Mucosa of rectum (tissue), 2 donors: ENCODE data around the gene MCUR1.
"Not testable (repeated sequence)": the region's sequence is repeated elsewhere in the genome, so short reads cannot be mapped to it uniquely, and the experiment has no call there.

Source experiments
- H3K27ac ChIP-seq, 2 donors: one replicate each; pipeline ENCODE4 v1.7.0; 2013; ENCODE audit warnings: inconsistent platforms in 2 of 2, low read depth in 2 of 2, low read length in 2 of 2
- H3K27me3 ChIP-seq, 2 donors: one replicate each; pipeline ENCODE4 v1.7.0; 2013; ENCODE audit warnings: low read length in 2 of 2; ENCODE audit not compliant: control insufficient read depth in 2 of 2, insufficient read depth in 2 of 2
- H3K36me3 ChIP-seq, 2 donors: one replicate each; pipeline ENCODE4 v1.7.0; 2013; ENCODE audit warnings: low read length in 2 of 2; ENCODE audit not compliant: control insufficient read depth in 2 of 2, insufficient read depth in 2 of 2
- H3K4me1 ChIP-seq, 2 donors: one replicate each; pipeline ENCODE4 v1.7.0; 2013; ENCODE audit warnings: low read length in 2 of 2, mild to moderate bottlenecking in 1 of 2; ENCODE audit not compliant: control insufficient read depth in 2 of 2, insufficient read depth in 2 of 2
- H3K4me3 ChIP-seq, 2 donors: one replicate each; pipeline ENCODE4 v1.7.0; 2013; ENCODE audit warnings: low read length in 2 of 2
- H3K9ac ChIP-seq, 2 donors: one replicate each; pipeline ENCODE4 v1.7.0; 2013; ENCODE audit warnings: low read length in 2 of 2, low read depth in 1 of 2, mild to moderate bottlenecking in 1 of 2
- H3K9me3 ChIP-seq, 2 donors: one replicate each; pipeline ENCODE4 v1.7.0; 2013; ENCODE audit warnings: low read length in 2 of 2; ENCODE audit not compliant: control insufficient read depth in 2 of 2
- donor health status: healthy.
- donor health status: Normal muscosa, but diverticular disease.

Gene MCUR1

GRCh38 chr6:13788820-13789219, 25.5 kb downstream of the MCUR1 start:
- Histone ChIP-seq H3K4me3 (no peak overlapping the region), H3K27ac (no peak overlapping the region), H3K4me1 (no peaks in the 10 kb centered on the region), H3K36me3 (peaks cover 18 to 33% of the 10 kb centered on the region in 2 donors), H3K9ac (no peak overlapping the region), H3K27me3 (no peaks in the 10 kb centered on the region), H3K9me3 (no peaks in the 10 kb centered on the region)

- H3K27ac ChIP-seq: no peak overlapping the region
- H3K27me3 ChIP-seq: no peaks in the 10 kb centered on the region
- H3K4me3 ChIP-seq: no peak overlapping the region
- peaks cover 16 to 23% of the 10 kb centered on the region in 2 donors for H3K36me3 ChIP-seq
- no peaks in the 10 kb centered on the region for H3K9me3 ChIP-seq
- no peaks in the 10 kb centered on the region for H3K4me1 ChIP-seq
- H3K9ac ChIP-seq: no peak overlapping the region
Observed at GRCh38 chr6:13787137-13787536, 27.2 kb downstream of the MCUR1 start.

- not testable (repeated sequence) for H3K4me3 ChIP-seq, H3K4me1 ChIP-seq, H3K27ac ChIP-seq, H3K27me3 ChIP-seq, H3K9ac ChIP-seq, H3K9me3 ChIP-seq, H3K36me3 ChIP-seq
Observed at GRCh38 chr6:13780162-13780561, 34.2 kb downstream of the MCUR1 start.

- H3K27ac ChIP-seq: no peak overlapping the region
- H3K4me1 ChIP-seq: no peaks in the 10 kb centered on the region
- H3K9me3 ChIP-seq: no peaks in the 10 kb centered on the region
- no peak overlapping the region for H3K9ac ChIP-seq
- H3K36me3 ChIP-seq: no peaks in the 10 kb centered on the region
- H3K27me3 ChIP-seq: no peaks in the 10 kb centered on the region
- H3K4me3 ChIP-seq: no peak overlapping the region
Observed at GRCh38 chr6:13778028-13778427, 36.3 kb downstream of the MCUR1 start.

- no peaks in the 10 kb centered on the region for H3K9me3 ChIP-seq
- no peaks in the 10 kb centered on the region for H3K36me3 ChIP-seq
- H3K4me3 ChIP-seq: no peak overlapping the region
Observed at GRCh38 chr6:13776602-13777001, 37.8 kb downstream of the MCUR1 start.

GRCh38 chr6:13775466-13775865, 38.9 kb downstream of the MCUR1 start:
- H3K36me3 ChIP-seq, H3K9ac ChIP-seq, H3K27me3 ChIP-seq, H3K4me3 ChIP-seq, H3K9me3 ChIP-seq, H3K4me1 ChIP-seq, H3K27ac ChIP-seq: not testable (repeated sequence)

More at GRCh38 chr6:13776602-13777001, 37.8 kb downstream of the MCUR1 start:
- Histone ChIP-seq H3K27ac (no peak overlapping the region), H3K9ac (no peak overlapping the region), H3K27me3 (no peaks in the 10 kb centered on the region), H3K4me1 (no peaks in the 10 kb centered on the region)

- H3K27me3 ChIP-seq, H3K36me3 ChIP-seq, H3K9ac ChIP-seq, H3K9me3 ChIP-seq, H3K4me3 ChIP-seq, H3K4me1 ChIP-seq, H3K27ac ChIP-seq: not testable (repeated sequence)
Observed at GRCh38 chr6:13772358-13773030, 41.9 kb downstream of the MCUR1 start.

- Histone ChIP-seq H3K4me1 (no peaks in the 10 kb centered on the region), H3K9ac (no peak overlapping the region), H3K4me3 (no peak overlapping the region), H3K27ac (no peak overlapping the region), H3K27me3 (no peaks in the 10 kb centered on the region), H3K9me3 (no peaks in the 10 kb centered on the region), H3K36me3 (no peaks in the 10 kb centered on the region)
Observed at GRCh38 chr6:13769655-13770053, 44.7 kb downstream of the MCUR1 start.

- no peak overlapping the region for H3K27ac ChIP-seq
Observed at GRCh38 chr6:13769034-13769654, 45.2 kb downstream of the MCUR1 start.

GRCh38 chr6:13767121-13767808, 47.1 kb downstream of the MCUR1 start:
- peak overlapping the region in 1 of 2 donors; percentile 56 for H3K4me3 ChIP-seq
- no peaks in the 10 kb centered on the region for H3K36me3 ChIP-seq
- H3K9me3 ChIP-seq: no peaks in the 10 kb centered on the region
- H3K9ac ChIP-seq: no peak overlapping the region
- peaks cover 0 to 3% of the 10 kb centered on the region in 2 donors for H3K4me1 ChIP-seq
- H3K27ac ChIP-seq: no peak overlapping the region
- H3K27me3 ChIP-seq: no peaks in the 10 kb centered on the region

More at GRCh38 chr6:13769034-13769654, 45.2 kb downstream of the MCUR1 start:
- Histone ChIP-seq H3K9me3 (no peaks in the 10 kb centered on the region), H3K4me3 (no peak overlapping the region), H3K36me3 (no peaks in the 10 kb centered on the region), H3K4me1 (no peaks in the 10 kb centered on the region), H3K27me3 (no peaks in the 10 kb centered on the region), H3K9ac (no peak overlapping the region)
